Measurements from ENCODE around the gene NAALADL2.
"Not testable (repeated sequence)": the region's sequence is repeated elsewhere in the genome, so short reads cannot be mapped to it uniquely, and the experiment has no call there.

Gene NAALADL2

GRCh38 chr3:175149675-175150074 is 290.5 kb downstream of the NAALADL2 start:
- peak; percentile 95 for DNase-seq

- DNase-seq: peak; percentile 93
These were observed 291.8 kb downstream of the NAALADL2 start for GRCh38 chr3:175150812-175151401.

GRCh38 chr3:175153595-175153994 is 294.5 kb downstream of the NAALADL2 start:
- DNase-seq: no peak

GRCh38 chr3:175155172-175155571 is 296.0 kb downstream of the NAALADL2 start:
- no peak for DNase-seq

GRCh38 chr3:175159202-175159601 is 300.1 kb downstream of the NAALADL2 start:
- DNase-seq: no peak

GRCh38 chr3:175161291-175161690 is 302.2 kb downstream of the NAALADL2 start:
- DNase-seq: no peak

- DNase-seq: peak; percentile 72
These were observed 304.6 kb downstream of the NAALADL2 start for GRCh38 chr3:175163686-175164085.

GRCh38 chr3:175173117-175173516 is 314.0 kb downstream of the NAALADL2 start:
- DNase-seq: not testable (repeated sequence)

GRCh38 chr3:175176556-175176955 is 317.4 kb downstream of the NAALADL2 start:
- DNase-seq: no peak

GRCh38 chr3:175179055-175179454 is 319.9 kb downstream of the NAALADL2 start:
- DNase-seq: no peak

GRCh38 chr3:175184392-175184791 is 325.3 kb downstream of the NAALADL2 start:
- no peak for DNase-seq

GRCh38 chr3:175185903-175186302 is 326.8 kb downstream of the NAALADL2 start:
- DNase-seq: no peak

GRCh38 chr3:175186511-175186910 is 327.4 kb downstream of the NAALADL2 start:
- peak; percentile 6 for DNase-seq

GRCh38 chr3:175187586-175187985 is 328.5 kb downstream of the NAALADL2 start:
- no peak for DNase-seq

- no peak for DNase-seq
These were observed 333.4 kb downstream of the NAALADL2 start for GRCh38 chr3:175192536-175192935.

GRCh38 chr3:175193815-175194518 is 334.8 kb downstream of the NAALADL2 start:
- DNase-seq: no peak

- DNase-seq: no peak
These were observed 340.1 kb downstream of the NAALADL2 start for GRCh38 chr3:175198991-175199783.

- no peak for DNase-seq
These were observed 340.8 kb downstream of the NAALADL2 start for GRCh38 chr3:175199961-175200360.

GRCh38 chr3:175200391-175201095 is 341.4 kb downstream of the NAALADL2 start:
- no peak for DNase-seq

- DNase-seq: no peak
These were observed 348.2 kb downstream of the NAALADL2 start for GRCh38 chr3:175207361-175207760.

- no peak for DNase-seq
These were observed 349.2 kb downstream of the NAALADL2 start for GRCh38 chr3:175208326-175208725.

GRCh38 chr3:175211466-175211865 is 352.3 kb downstream of the NAALADL2 start:
- DNase-seq: no peak

- no peak for DNase-seq
These were observed 353.8 kb downstream of the NAALADL2 start for GRCh38 chr3:175212896-175213295.
